Measurements from ENCODE around the gene SLC9A9.
"Not testable (repeated sequence)": the region's sequence is repeated elsewhere in the genome, so short reads cannot be mapped to it uniquely, and the experiment has no call there.

Gene SLC9A9

GRCh38 chr3:143808030-143808429 is 40.2 kb downstream of the SLC9A9 start:
- DNase-seq: no peak

- no peak for DNase-seq
Measured at GRCh38 chr3:143806038-143806437, 42.2 kb downstream of the SLC9A9 start.

- not testable (repeated sequence) for DNase-seq
Measured at GRCh38 chr3:143805476-143805875, 42.8 kb downstream of the SLC9A9 start.

- DNase-seq: not testable (repeated sequence)
Measured at GRCh38 chr3:143801046-143801445, 47.2 kb downstream of the SLC9A9 start.

GRCh38 chr3:143798151-143798550 is 50.1 kb downstream of the SLC9A9 start:
- not testable (repeated sequence) for DNase-seq

GRCh38 chr3:143795874-143796273 is 52.4 kb downstream of the SLC9A9 start:
- DNase-seq: no peak

- no peak for DNase-seq
Measured at GRCh38 chr3:143794793-143795462, 53.3 kb downstream of the SLC9A9 start.

GRCh38 chr3:143793971-143794370 is 54.3 kb downstream of the SLC9A9 start:
- DNase-seq: no peak

GRCh38 chr3:143791386-143791785 is 56.9 kb downstream of the SLC9A9 start:
- DNase-seq: no peak

- no peak for DNase-seq
Measured at GRCh38 chr3:143786219-143787191, 61.8 kb downstream of the SLC9A9 start.

GRCh38 chr3:143784446-143784845 is 63.8 kb downstream of the SLC9A9 start:
- DNase-seq: no peak

- no peak for DNase-seq
Measured at GRCh38 chr3:143783851-143784370, 64.4 kb downstream of the SLC9A9 start.

GRCh38 chr3:143775459-143775858 is 72.8 kb downstream of the SLC9A9 start:
- peak; percentile 36 for DNase-seq

- DNase-seq: no peak
Measured at GRCh38 chr3:143771939-143772338, 76.3 kb downstream of the SLC9A9 start.

- no peak for DNase-seq
Measured at GRCh38 chr3:143771258-143771657, 77.0 kb downstream of the SLC9A9 start.

GRCh38 chr3:143770391-143770790 is 77.9 kb downstream of the SLC9A9 start:
- DNase-seq: no peak

GRCh38 chr3:143769616-143770015 is 78.7 kb downstream of the SLC9A9 start:
- no peak for DNase-seq

GRCh38 chr3:143764840-143765239 is 83.4 kb downstream of the SLC9A9 start:
- no peak for DNase-seq

- DNase-seq: no peak
Measured at GRCh38 chr3:143763564-143764162, 84.6 kb downstream of the SLC9A9 start.

GRCh38 chr3:143757691-143758090 is 90.6 kb downstream of the SLC9A9 start:
- DNase-seq: no peak

GRCh38 chr3:143755978-143756377 is 92.3 kb downstream of the SLC9A9 start:
- no peak for DNase-seq

GRCh38 chr3:143754090-143754489 is 94.2 kb downstream of the SLC9A9 start:
- no peak for DNase-seq

- DNase-seq: no peak
Measured at GRCh38 chr3:143753456-143753855, 94.8 kb downstream of the SLC9A9 start.
